ENCODE results near the gene RBL1.
"Not testable (repeated sequence)": the region's sequence is repeated elsewhere in the genome, so short reads cannot be mapped to it uniquely, and the experiment has no call there.

Gene RBL1

DNA sequence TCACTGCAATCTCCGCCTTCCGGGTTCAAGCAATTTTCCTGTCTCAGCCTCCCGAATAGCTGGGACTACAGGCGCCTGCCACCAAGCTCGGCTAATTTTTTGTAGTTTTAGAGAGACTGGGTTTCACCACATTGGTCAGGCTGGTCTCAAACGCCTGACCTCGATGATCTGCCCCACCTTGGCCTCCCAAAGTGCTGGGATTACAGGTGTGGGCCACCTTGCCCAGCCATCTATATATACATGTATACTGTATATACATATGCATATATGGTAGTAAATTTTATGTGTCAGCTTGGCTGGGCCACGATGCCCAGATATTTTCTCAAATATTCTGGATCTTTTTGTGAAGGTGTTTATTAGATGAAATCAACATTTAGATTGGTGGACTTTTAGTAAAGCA is 18.8 kb downstream of the RBL1 start:
- no peak for DNase-seq (ENCODE audit: low read depth)
- TF ChIP-seq, protein P1, sequence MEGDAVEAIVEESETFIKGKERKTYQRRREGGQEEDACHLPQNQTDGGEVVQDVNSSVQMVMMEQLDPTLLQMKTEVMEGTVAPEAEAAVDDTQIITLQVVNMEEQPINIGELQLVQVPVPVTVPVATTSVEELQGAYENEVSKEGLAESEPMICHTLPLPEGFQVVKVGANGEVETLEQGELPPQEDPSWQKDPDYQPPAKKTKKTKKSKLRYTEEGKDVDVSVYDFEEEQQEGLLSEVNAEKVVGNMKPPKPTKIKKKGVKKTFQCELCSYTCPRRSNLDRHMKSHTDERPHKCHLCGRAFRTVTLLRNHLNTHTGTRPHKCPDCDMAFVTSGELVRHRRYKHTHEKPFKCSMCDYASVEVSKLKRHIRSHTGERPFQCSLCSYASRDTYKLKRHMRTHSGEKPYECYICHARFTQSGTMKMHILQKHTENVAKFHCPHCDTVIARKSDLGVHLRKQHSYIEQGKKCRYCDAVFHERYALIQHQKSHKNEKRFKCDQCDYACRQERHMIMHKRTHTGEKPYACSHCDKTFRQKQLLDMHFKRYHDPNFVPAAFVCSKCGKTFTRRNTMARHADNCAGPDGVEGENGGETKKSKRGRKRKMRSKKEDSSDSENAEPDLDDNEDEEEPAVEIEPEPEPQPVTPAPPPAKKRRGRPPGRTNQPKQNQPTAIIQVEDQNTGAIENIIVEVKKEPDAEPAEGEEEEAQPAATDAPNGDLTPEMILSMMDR (IDR thresholded peaks at IDR 0.05; ENCODE audit: low read length, missing control alignments), result no peak
- H3K4me3 ChIP-seq (replicated peaks; ENCODE audit: low read depth, low read length), result no peak overlapping the region

DNA sequence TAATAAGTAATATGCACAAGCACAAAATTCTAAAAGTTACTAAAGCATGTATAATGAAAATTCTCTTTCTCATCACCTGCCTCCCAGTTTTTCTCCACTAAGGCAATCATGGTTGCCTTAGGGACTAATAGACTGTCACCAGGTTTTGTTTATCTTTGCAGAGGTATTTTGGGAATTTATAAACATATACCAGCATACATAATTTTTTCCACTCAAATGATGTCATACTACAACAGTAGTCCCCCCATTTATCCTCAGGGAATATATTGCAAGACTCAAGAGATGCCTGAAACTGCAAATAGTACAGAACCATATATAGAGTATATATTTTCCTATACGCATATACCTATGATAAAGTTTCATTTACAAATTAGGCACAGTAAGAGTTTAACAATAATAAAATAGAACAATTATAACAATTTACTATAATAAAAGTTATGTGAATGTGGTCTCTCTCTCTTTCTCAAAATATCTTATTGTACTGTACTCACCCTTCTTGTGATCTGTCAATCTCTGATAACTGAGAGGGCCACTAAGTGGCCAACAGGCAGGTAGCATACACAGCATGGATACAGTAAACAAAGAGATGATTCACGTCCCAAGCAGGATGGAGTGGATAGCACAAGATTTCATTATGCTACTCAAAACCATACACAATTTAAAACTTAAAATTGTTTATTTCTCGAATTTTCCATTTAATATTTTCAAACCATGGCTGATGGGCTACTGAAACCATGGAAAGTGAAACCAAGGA is 19.7 kb downstream of the RBL1 start:
- TF ChIP-seq, protein P1 (IDR thresholded peaks at IDR 0.05; ENCODE audit: low read length, missing control alignments), result no peak
- H3K4me3 ChIP-seq (replicated peaks; ENCODE audit: low read depth, low read length), result no peak overlapping the region
- DNase-seq (ENCODE audit: low read depth), result no peak

DNA sequence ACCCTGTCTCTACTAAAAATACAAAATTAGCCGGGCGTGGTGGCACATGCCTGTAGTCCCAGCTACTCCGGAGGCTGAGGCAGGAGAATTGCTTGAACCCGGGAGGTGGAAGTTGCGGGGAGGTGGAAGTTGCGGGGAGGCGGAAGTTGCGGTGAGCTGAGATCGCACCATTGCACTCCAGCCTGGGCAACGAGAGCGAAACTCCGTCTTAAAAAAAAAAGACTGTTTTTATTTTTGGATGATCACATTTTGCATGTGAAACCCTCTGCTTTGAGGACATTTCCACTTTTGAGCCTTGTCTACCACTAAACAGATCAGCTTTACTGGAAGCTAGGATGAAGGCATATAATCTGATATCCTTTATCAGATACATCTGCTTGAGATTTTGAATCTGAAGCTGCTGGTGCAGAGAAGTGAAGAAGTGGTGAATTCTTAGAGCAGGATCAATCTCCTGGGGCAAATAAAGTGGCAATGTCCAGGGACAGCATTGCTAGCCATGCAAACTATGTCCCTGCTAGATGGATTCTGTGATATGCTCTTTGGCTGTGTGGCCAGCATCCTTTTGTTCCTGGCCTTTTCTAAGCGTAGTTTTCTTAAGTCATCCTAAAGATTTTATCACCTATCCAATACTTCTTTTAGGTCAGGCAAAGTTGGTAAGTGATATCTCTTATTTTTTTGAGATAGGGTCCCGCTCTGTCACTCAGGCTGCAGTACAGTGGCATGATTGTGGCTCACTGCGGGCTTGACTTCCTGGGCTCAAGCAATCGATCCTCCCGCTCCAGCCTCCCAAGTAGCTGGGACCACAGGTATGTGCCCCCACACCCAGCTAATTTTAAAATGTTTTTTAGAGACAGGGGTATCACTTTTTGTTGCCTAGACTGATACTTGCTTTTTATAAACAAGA is 23.3 kb downstream of the RBL1 start:
- no peak for DNase-seq (ENCODE audit: low read depth)
- no peak overlapping the region for H3K4me3 ChIP-seq (replicated peaks; ENCODE audit: low read depth, low read length)
- TF ChIP-seq, protein P1 (IDR thresholded peaks at IDR 0.05; ENCODE audit: low read length, missing control alignments), result no peak

DNA sequence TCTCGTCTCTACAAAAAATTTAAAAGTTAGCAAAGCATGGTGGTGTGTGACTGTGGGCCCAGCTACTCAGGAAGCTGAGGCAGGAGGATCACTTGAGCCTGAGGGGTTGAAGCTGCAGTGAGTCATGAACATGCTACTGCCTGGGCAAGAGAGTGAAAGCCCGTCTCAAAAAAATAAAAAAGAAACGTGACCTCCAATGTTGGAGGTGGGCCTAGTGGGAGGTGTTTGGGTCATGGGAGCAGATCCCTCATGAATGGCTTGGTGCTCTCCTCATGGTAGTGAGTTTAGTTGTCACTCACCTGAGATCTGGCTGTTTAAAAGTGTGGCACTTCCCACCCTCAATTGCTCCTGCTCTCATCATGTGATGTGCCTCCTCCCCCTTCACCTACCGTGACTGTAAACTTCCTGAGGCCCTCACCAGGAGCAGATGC is 24.3 kb downstream of the RBL1 start:
- TF ChIP-seq, protein P1 (IDR thresholded peaks at IDR 0.05; ENCODE audit: low read length, missing control alignments), result no peak
- peak; percentile 18 for DNase-seq (ENCODE audit: low read depth)
- no peak overlapping the region for H3K4me3 ChIP-seq (replicated peaks; ENCODE audit: low read depth, low read length)

DNA sequence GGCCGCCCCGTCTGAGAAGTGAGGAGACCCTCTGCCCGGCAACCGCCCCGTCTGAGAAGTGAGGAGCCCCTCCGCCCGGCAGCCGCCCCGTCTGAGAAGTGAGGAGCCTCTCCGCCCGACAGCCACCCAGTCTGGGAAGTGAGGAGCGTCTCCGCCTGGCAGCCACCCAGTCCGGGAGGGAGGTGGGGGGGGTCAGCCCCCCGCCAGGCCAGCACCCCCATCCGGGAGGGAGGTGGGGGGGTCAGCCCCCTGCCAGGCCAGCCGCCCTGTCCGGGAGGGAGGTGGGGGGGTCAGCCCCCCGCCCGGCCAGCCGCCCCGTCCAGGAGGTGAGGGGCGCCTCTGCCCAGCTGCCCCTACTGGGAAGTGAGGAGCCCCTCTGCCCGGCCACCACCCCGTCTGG is 26.2 kb downstream of the RBL1 start:
- not testable (repeated sequence) for H3K4me3 ChIP-seq (replicated peaks; ENCODE audit: low read depth, low read length); DNase-seq (ENCODE audit: low read depth)

DNA sequence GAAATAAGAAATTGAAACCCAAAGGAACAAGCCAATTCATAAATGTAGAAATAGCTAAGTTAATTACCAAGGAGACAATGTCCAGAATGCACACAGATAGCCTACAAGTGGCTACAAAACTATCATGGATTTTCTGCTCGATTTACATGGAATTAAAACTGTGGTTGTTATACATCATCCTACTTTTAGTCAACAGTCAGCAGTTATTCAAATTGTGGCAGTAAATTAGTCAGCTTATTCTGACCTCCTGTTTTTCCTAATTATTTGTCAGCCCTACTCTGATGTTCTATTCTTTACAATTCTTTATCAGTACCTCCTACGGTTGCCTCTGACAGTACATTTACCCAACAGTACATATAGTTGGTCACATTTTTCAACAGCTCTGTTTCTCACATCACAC is 29.6 kb downstream of the RBL1 start:
- no peak for DNase-seq (ENCODE audit: low read depth)
- H3K4me3 ChIP-seq (replicated peaks; ENCODE audit: low read depth, low read length), result no peak overlapping the region
- TF ChIP-seq, protein P1 (IDR thresholded peaks at IDR 0.05; ENCODE audit: low read length, missing control alignments), result no peak

DNA sequence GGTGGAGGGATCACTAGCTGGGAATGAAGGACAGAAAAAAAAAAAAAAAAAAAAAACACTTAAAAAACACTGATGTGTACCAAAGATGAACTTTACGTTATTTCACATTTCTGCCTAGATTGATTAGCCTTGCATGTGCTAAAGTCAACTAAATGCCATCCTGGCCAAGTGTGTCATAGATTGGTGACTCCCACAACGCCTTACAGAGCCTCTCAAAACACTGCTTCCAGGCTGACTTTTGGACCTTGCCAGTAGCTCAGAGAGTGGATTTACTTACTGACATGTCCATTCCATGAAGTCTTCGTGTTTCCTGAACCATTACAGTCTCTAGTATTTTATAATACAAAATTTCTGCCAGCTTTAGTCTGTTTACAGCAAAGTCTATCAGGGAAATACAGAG is 40.5 kb downstream of the RBL1 start:
- TF ChIP-seq, protein P1 (IDR thresholded peaks at IDR 0.05; ENCODE audit: low read length, missing control alignments), result no peak
- no peak for DNase-seq (ENCODE audit: low read depth)
- no peak overlapping the region for H3K4me3 ChIP-seq (replicated peaks; ENCODE audit: low read depth, low read length)

All from fibroblast of pulmonary artery (primary cell).